ENCODE measurements around the gene CEMIP. TPM values are rescaled to one million over a fixed set of nuclear protein-coding genes. Genes with fewer than 3 reads are reported as not detected.
A peak's percentile ranks its signal among the peaks of the same experiment; 100 is the strongest.

Gene CEMIP
- polyA plus RNA-seq, 1 experiment, result 221 TPM

- H3K27ac ChIP-seq (ENCODE audit: low read depth, low read length), result peak overlapping the region; percentile 48
- no peaks in the 10 kb centered on the region; the same call in 1 of the 2 replicates for H3K9me3 ChIP-seq (ENCODE audit: control insufficient read depth, insufficient read depth, low read length)
Measured at GRCh38 chr15:80929689-80930088, 150.5 kb downstream of the CEMIP start.

GRCh38 chr15:80931191-80931590, 152.0 kb downstream of the CEMIP start:
- TF ChIP-seq, protein P1, sequence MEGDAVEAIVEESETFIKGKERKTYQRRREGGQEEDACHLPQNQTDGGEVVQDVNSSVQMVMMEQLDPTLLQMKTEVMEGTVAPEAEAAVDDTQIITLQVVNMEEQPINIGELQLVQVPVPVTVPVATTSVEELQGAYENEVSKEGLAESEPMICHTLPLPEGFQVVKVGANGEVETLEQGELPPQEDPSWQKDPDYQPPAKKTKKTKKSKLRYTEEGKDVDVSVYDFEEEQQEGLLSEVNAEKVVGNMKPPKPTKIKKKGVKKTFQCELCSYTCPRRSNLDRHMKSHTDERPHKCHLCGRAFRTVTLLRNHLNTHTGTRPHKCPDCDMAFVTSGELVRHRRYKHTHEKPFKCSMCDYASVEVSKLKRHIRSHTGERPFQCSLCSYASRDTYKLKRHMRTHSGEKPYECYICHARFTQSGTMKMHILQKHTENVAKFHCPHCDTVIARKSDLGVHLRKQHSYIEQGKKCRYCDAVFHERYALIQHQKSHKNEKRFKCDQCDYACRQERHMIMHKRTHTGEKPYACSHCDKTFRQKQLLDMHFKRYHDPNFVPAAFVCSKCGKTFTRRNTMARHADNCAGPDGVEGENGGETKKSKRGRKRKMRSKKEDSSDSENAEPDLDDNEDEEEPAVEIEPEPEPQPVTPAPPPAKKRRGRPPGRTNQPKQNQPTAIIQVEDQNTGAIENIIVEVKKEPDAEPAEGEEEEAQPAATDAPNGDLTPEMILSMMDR (IDR thresholded peaks at IDR 0.05; ENCODE audit: low read depth, low read length), result no peak
- peak overlapping the region; percentile 2 for H3K27ac ChIP-seq (ENCODE audit: low read depth, low read length)
- no peak overlapping the region for H3K4me3 ChIP-seq (ENCODE audit: low read depth, low read length)
- POLR2A ChIA-PET, result no interaction called here
- no peaks in the 10 kb centered on the region for H3K27me3 ChIP-seq (ENCODE audit: control insufficient read depth, insufficient read depth, low read length)
- CTCF ChIA-PET, result no interaction called here
- H3K9me3 ChIP-seq (ENCODE audit: control insufficient read depth, insufficient read depth, low read length), result no peaks in the 10 kb centered on the region
- no peak for DNase-seq (ENCODE audit: low read depth, low spot score)

More at GRCh38 chr15:80929689-80930088, 150.5 kb downstream of the CEMIP start:
- ChIA-PET CTCF (no interaction called here), POLR2A (no interaction called here)
- H3K4me3 ChIP-seq (ENCODE audit: low read depth, low read length), result no peak overlapping the region
- TF ChIP-seq, protein P1 (IDR thresholded peaks at IDR 0.05; ENCODE audit: low read depth, low read length), result no peak
- H3K27me3 ChIP-seq (ENCODE audit: control insufficient read depth, insufficient read depth, low read length), result no peaks in the 10 kb centered on the region
- no peak for DNase-seq (ENCODE audit: low read depth, low spot score)

DNA sequence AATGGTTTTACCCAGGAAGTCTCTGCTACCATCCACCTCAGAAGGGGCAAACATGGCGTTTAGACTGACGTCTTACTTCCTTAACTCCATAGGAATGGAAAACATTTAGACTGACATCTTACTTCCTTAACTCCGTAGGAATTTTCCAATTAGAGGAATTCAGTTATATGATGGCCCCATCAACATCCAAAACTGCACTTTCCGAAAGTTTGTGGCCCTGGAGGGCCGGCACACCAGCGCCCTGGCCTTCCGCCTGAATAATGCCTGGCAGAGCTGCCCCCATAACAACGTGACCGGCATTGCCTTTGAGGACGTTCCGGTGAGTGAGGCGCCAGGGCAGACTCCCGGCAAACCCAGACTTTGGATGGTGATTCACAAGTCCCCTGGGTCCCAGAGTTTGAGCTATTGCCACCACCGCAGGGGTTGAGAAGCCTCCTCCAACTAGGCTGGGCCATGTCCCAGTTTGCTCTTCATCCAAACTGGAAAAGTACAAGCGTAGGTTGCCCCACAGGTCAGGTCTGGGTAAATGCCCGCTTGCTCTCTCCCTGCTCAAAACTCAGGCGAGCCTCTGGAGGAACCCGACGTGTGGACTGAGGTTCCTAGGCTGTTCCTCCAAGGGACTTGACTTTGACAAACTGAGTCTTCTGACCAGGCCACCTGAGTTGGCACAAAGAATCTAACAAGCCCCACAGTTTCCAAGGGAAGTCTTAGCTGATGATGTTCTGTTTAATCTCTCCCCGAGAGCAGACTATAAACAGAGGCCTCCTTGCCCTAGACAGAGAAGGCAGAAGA, 152.7 kb downstream of the CEMIP start:
- Histone ChIP-seq H3K27me3 (ENCODE audit: control insufficient read depth, insufficient read depth, low read length) (no peaks in the 10 kb centered on the region), H3K4me3 (ENCODE audit: low read depth, low read length) (no peak overlapping the region), H3K9me3 (ENCODE audit: control insufficient read depth, insufficient read depth, low read length) (no peaks in the 10 kb centered on the region), H3K27ac (ENCODE audit: low read depth, low read length) (peak overlapping the region; percentile 65)
- TF ChIP-seq, protein P1 (IDR thresholded peaks at IDR 0.05; ENCODE audit: low read depth, low read length), result no peak
- ChIA-PET POLR2A (no interaction called here), CTCF (no interaction called here)
- no peak for DNase-seq (ENCODE audit: low read depth, low spot score)

- TF ChIP-seq, protein P1 (IDR thresholded peaks at IDR 0.05; ENCODE audit: low read depth, low read length), result no peak
- no peak overlapping the region for H3K4me3 ChIP-seq (ENCODE audit: low read depth, low read length)
- ChIA-PET POLR2A (no interaction called here), CTCF (no interaction called here)
- peak overlapping the region; percentile 65 for H3K27ac ChIP-seq (ENCODE audit: low read depth, low read length)
- H3K9me3 ChIP-seq (ENCODE audit: control insufficient read depth, insufficient read depth, low read length), result no peaks in the 10 kb centered on the region
- H3K27me3 ChIP-seq (ENCODE audit: control insufficient read depth, insufficient read depth, low read length), result no peaks in the 10 kb centered on the region
- DNase-seq (ENCODE audit: low read depth, low spot score), result no peak
Measured at GRCh38 chr15:80932513-80932815, 153.3 kb downstream of the CEMIP start.

DNA sequence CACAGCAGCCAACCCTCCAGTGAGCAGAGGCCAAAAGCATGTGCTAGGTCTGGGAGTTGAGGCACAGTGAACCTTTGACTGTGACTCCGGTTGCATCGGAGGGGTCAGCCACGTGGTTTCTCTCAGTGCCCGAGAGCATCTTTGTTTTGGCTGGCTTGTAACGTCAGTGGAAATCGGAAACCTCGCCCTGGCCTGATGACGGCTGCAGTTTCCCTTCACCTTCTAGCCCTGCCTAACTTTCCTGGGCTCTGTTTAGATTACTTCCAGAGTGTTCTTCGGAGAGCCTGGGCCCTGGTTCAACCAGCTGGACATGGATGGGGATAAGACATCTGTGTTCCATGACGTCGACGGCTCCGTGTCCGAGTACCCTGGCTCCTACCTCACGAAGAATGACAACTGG, 153.8 kb downstream of the CEMIP start:
- CTCF ChIA-PET, result no interaction called here
- TF ChIP-seq, protein P1 (IDR thresholded peaks at IDR 0.05; ENCODE audit: low read depth, low read length), result no peak
- peak; percentile 72 for DNase-seq (ENCODE audit: low read depth, low spot score)

More for the DNA sequence above, 153.8 kb downstream of the CEMIP start:
- Histone ChIP-seq H3K4me3 (ENCODE audit: low read depth, low read length) (no peak overlapping the region), H3K27ac (ENCODE audit: low read depth, low read length) (peak overlapping the region; percentile 65), H3K27me3 (ENCODE audit: control insufficient read depth, insufficient read depth, low read length) (no peaks in the 10 kb centered on the region), H3K9me3 (ENCODE audit: control insufficient read depth, insufficient read depth, low read length) (no peaks in the 10 kb centered on the region)
- POLR2A ChIA-PET, result interaction anchor here (1.0 kb wide), 1 partner anchor 27 kb away, joined by 3 read pairs; no protein-coding TSS in a partner anchor
